IMR-90 (cell line): ENCODE results near the gene CALD1. TPM values are rescaled to one million over a fixed set of nuclear protein-coding genes. Genes with fewer than 3 reads are reported as not detected.
A peak's percentile ranks its signal among the peaks of the same experiment; 100 is the strongest.

Source experiments
- ATAC-seq: fragments of 200-7000 bp; cut with Tn5 transposase; 2 replicates; pipeline ENCODE4 v1.9.1; 2020; ENCODE audit warnings: low read depth, mild to moderate bottlenecking, moderate library complexity
- BruUV-seq: library from RNA; stranded (reverse); fragments of 400-500 nt; replicated peaks from 2 replicates; lab custom pipeline; 2021; lab: Mats Ljungman, UMichigan
- CTCF ChIA-PET: fragments of 300-600 bp; formaldehyde crosslinking; extraction: SDS; loops from one replicate; lab custom pipeline; 2021; ENCODE audit warnings: antibody characterized with exemption; lab: Yijun Ruan, JAX
- POLR2A ChIA-PET: fragments of 300-600 bp; sonication (Branson Sonifier 250); formaldehyde crosslinking; loops from one replicate; lab custom pipeline; 2022; ENCODE audit warnings: antibody characterized with exemption; ENCODE audit not compliant: unreplicated experiment; lab: Charles Lee
- DNase-seq: peaks from one replicate; pipeline ENCODE4 v3.0.0; 2013
- H2AFZ ChIP-seq: replicated peaks from 2 replicates; pipeline ENCODE3; 2013; ENCODE audit warnings: low read length, mild to moderate bottlenecking; ENCODE audit not compliant: poor library complexity
- H2AK5ac ChIP-seq: 2 replicates; pipeline ENCODE4 v1.6.1; 2013; ENCODE audit warnings: low read depth, low read length, inconsistent platforms
- H2AK9ac ChIP-seq: replicated peaks from 2 replicates; pipeline ENCODE3; 2013; ENCODE audit warnings: mild to moderate bottlenecking, low read depth, low read length, moderate library complexity; ENCODE audit not compliant: poor library complexity
- H2BK120ac ChIP-seq: 2 replicates; pipeline ENCODE4 v1.6.1; 2013; ENCODE audit warnings: low read depth, low read length, inconsistent platforms
- H2BK15ac ChIP-seq: 3 replicates; pipeline ENCODE4 v1.6.1; 2013; ENCODE audit warnings: low read depth, low read length, inconsistent platforms
- H2BK20ac ChIP-seq: 2 replicates; pipeline ENCODE4 v1.6.1; 2013; ENCODE audit warnings: low read depth, mild to moderate bottlenecking, inconsistent platforms, low read length, moderate library complexity
- H2BK5ac ChIP-seq: 2 replicates; pipeline ENCODE4 v1.6.1; 2013; ENCODE audit warnings: mild to moderate bottlenecking, low read depth, low read length, inconsistent platforms; ENCODE audit not compliant: poor library complexity, severe bottlenecking
- H3K14ac ChIP-seq: replicated peaks from 2 replicates; pipeline ENCODE4 v1.6.1; 2013; ENCODE audit warnings: low read depth, low read length, inconsistent platforms
- H3K18ac ChIP-seq: 2 replicates; pipeline ENCODE4 v1.6.1; 2013; ENCODE audit warnings: low read depth, low read length, control low read depth
- H3K23ac ChIP-seq: 2 replicates; pipeline ENCODE4 v1.6.1; 2013; ENCODE audit warnings: low read depth, low read length, inconsistent platforms
- H3K27ac ChIP-seq: 2 replicates; pipeline ENCODE4 v1.5.1; 2013; ENCODE audit warnings: mild to moderate bottlenecking, control low read depth, low read length; ENCODE audit not compliant: insufficient read depth
- H3K27me3 ChIP-seq: 2 replicates; pipeline ENCODE4 v1.6.1; 2013; ENCODE audit warnings: low read length; ENCODE audit not compliant: control insufficient read depth, insufficient read depth
- H3K36me3 ChIP-seq: 2 replicates; pipeline ENCODE4 v1.6.1; 2013; ENCODE audit warnings: low read length, mixed read lengths; ENCODE audit not compliant: control insufficient read depth, insufficient read depth
- H3K4ac ChIP-seq: 2 replicates; pipeline ENCODE4 v1.6.1; 2013; ENCODE audit warnings: low read depth, low read length, inconsistent platforms
- H3K4me1 ChIP-seq: 2 replicates; pipeline ENCODE4 v1.6.1; 2013; ENCODE audit warnings: low read length, mixed read lengths; ENCODE audit not compliant: control insufficient read depth, insufficient read depth
- H3K4me2 ChIP-seq: 2 replicates; pipeline ENCODE4 v1.6.1; 2013; ENCODE audit warnings: low read depth, mild to moderate bottlenecking, control low read depth, low read length, moderate library complexity
- H3K4me3 ChIP-seq: 2 replicates; pipeline ENCODE4 v1.5.1; 2013; ENCODE audit warnings: low read depth, mild to moderate bottlenecking, control low read depth, low read length, moderate library complexity; ENCODE audit not compliant: insufficient read depth
- H3K56ac ChIP-seq: 2 replicates; pipeline ENCODE4 v1.6.1; 2013; ENCODE audit warnings: low read length, inconsistent platforms; ENCODE audit not compliant: insufficient read depth; ENCODE audit errors: extremely low read depth
- H3K79me1 ChIP-seq, 2 experiments: 2 replicates each; pipeline ENCODE4 v1.6.1; 2013; ENCODE audit warnings: low read length in 2 of 2, inconsistent platforms in 1 of 2, low read depth in 1 of 2
- H3K9ac ChIP-seq: 2 replicates; pipeline ENCODE4 v1.6.1; 2013; ENCODE audit warnings: low read depth, low read length, control low read depth
- H3K9me1 ChIP-seq: 2 replicates; pipeline ENCODE4 v1.6.1; 2013; ENCODE audit warnings: low read length, inconsistent platforms; ENCODE audit not compliant: insufficient read depth
- H3K9me3 ChIP-seq: 2 replicates; pipeline ENCODE4 v1.6.1; 2013; ENCODE audit warnings: low read length; ENCODE audit not compliant: control insufficient read depth, insufficient read depth
- H4K20me1 ChIP-seq: 2 replicates; pipeline ENCODE4 v1.6.1; 2013; ENCODE audit warnings: low read length, inconsistent platforms; ENCODE audit not compliant: insufficient read depth
- H4K5ac ChIP-seq: 2 replicates; pipeline ENCODE4 v1.6.1; 2013; ENCODE audit warnings: mild to moderate bottlenecking, low read depth, low read length, control low read depth
- H4K8ac ChIP-seq, 2 experiments: 2 replicates each; pipeline ENCODE4 v1.6.1; 2013; ENCODE audit warnings: low read depth in 2 of 2, low read length in 2 of 2, control low read depth in 1 of 2, inconsistent platforms in 1 of 2
- H4K91ac ChIP-seq: 2 replicates; pipeline ENCODE4 v1.6.1; 2013; ENCODE audit warnings: low read depth, low read length, inconsistent platforms; ENCODE audit not compliant: insufficient read depth
- BHLHE40 ChIP-seq: fragments of 150-350 bp; IDR thresholded peaks from 2 replicates; pipeline ENCODE4 v1.6.1; 2016; ENCODE audit warnings: mild to moderate bottlenecking, low read depth, low read length
- CHD1 ChIP-seq: IDR thresholded peaks from 2 replicates; pipeline ENCODE4 v1.6.1; 2012; ENCODE audit warnings: low read depth, low read length, improper control_type of control experiment
- CTCF ChIP-seq: conservative IDR thresholded peaks from 2 replicates; pipeline ENCODE4 v1.5.1; 2012; ENCODE audit warnings: mild to moderate bottlenecking, low read depth, low read length, improper control_type of control experiment
- FOS ChIP-seq: fragments of 150-350 bp; IDR thresholded peaks from 2 replicates; pipeline ENCODE4 v1.6.1; 2016; ENCODE audit warnings: low read depth, low read length
- MAFK ChIP-seq: IDR thresholded peaks from 2 replicates; pipeline ENCODE4 v1.6.1; 2012; ENCODE audit warnings: low read depth, low read length, improper control_type of control experiment
- MAZ ChIP-seq: IDR thresholded peaks from 2 replicates; pipeline ENCODE4 v1.6.1; 2012; ENCODE audit warnings: low read depth, mild to moderate bottlenecking, low read length, improper control_type of control experiment, moderate library complexity, borderline replicate concordance
- NFE2L2 ChIP-seq: fragments of 150-350 bp; IDR thresholded peaks from 2 replicates; pipeline ENCODE4 v1.6.1; 2016; ENCODE audit warnings: low read depth, mild to moderate bottlenecking, low read length
- RCOR1 ChIP-seq: IDR thresholded peaks from 2 replicates; pipeline ENCODE4 v1.6.1; 2012; ENCODE audit warnings: mild to moderate bottlenecking, low read length, improper control_type of control experiment; ENCODE audit not compliant: insufficient replicate concordance
- RFX5 ChIP-seq: IDR thresholded peaks from 2 replicates; pipeline ENCODE4 v1.8.0; 2012; ENCODE audit warnings: low read depth, mild to moderate bottlenecking, low read length, moderate library complexity
- SMC3 ChIP-seq: fragments of 150-350 bp; IDR thresholded peaks from 2 replicates; pipeline ENCODE4 v1.6.1; 2016; ENCODE audit warnings: low read depth, mild to moderate bottlenecking, antibody characterized with exemption, low read length, moderate library complexity
- USF2 ChIP-seq: fragments of 150-350 bp; IDR thresholded peaks from 2 replicates; pipeline ENCODE4 v1.6.1; 2017; ENCODE audit warnings: mild to moderate bottlenecking, antibody characterized with exemption, low read length, low read depth
- WGBS, 2 experiments: methylation state at CpG; one replicate each; pipeline versions ENCODE4 v1.1.5 to v1.1.7; 2013; ENCODE audit warnings: missing lambda C conversion rate in 2 of 2; ENCODE audit not compliant: insufficient read length in 1 of 2; ENCODE audit errors: extremely low coverage in 2 of 2; 5-methylcytosine and 5-hydroxymethylcytosine counted together
- dilution Hi-C: fragments of 300-500 bp; cut with HindIII; formaldehyde crosslinking; loops from one replicate; pipeline ENCODE4 v1.14.3; 2018; ENCODE audit warnings: low sequenced_read_pairs; ENCODE audit not compliant: unreplicated experiment
- in situ Hi-C: fragments of 300-500 bp; cut with MboI; formaldehyde crosslinking; loops from 3 replicates; pipeline ENCODE4 v1.14.3; 2019; ENCODE audit warnings: low sequenced_read_pairs, inconsistent platforms, mixed read lengths
- intact Hi-C: fragments of 100-400 bp; cut with micrococcal nuclease; formaldehyde crosslinking; loops from 2 replicates; pipeline ENCODE4 v1.10.0; 2022
- polyA plus RNA-seq, 3 experiments: library from polyadenylated mRNA; depleted of rRNA; stranded (reverse); fragments of >200 nt; gene quantifications; 2 replicates each; pipeline ENCODE4 v1.2.3, GENCODE V29; 2012; ENCODE audit warnings: low replicate concordance in 1 of 3
- total RNA-seq: library from RNA; depleted of rRNA; stranded (reverse); fragments of >200 nt; gene quantifications from 2 replicates; pipeline ENCODE4 v1.2.3, GENCODE V29; 2012
- TF ChIP-seq, protein P1 (sequence below): fragments of 150-350 bp; IDR thresholded peaks from 2 replicates; pipeline ENCODE4 v1.6.1; 2016; ENCODE audit warnings: low read depth, mild to moderate bottlenecking, low read length, moderate library complexity, borderline replicate concordance

The CALD1 gene
- total and polyA plus RNA-seq, 2 of the 4 experiments (the other 2 are of a cell fraction): 375 to 487 TPM

DNA sequence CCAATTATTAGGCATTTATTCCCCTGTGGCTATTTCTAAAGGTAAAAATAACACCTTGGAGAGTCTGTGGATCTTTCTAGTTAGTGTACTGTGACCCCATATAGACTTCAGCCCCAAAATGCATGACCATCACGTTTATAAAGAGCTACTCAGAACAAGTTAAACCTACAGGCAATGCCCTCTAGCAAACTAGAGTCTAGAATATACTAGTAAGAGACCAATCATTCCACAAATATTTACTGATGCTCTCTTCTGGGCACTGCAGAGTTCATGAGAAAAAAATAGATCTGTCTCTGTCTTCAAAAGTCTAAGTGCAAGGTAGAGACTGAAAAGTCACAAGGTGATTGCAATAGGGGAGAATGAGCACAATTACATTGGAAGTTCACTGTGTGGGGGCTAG is 20.5 kb upstream of the CALD1 start:
- H2BK120ac ChIP-seq: peak overlapping the region; percentile 87
- peak overlapping the region; percentile 35 for H3K23ac ChIP-seq
- in situ Hi-C loops (no loop called here), intact Hi-C loops (loop anchor here (5.0 kb wide), 1 partner anchor 127 kb away; no protein-coding TSS in a partner anchor), dilution Hi-C loops (no loop called here)
- no peak overlapping the region for H3K56ac ChIP-seq
- H4K20me1 ChIP-seq: no peaks in the 10 kb centered on the region
- peak overlapping the region; percentile 86; the same call in 1 of the 2 replicates for H3K14ac ChIP-seq
- peak overlapping the region; percentile 4; the same call in 1 of the 2 replicates for H4K5ac ChIP-seq
- H3K27me3 ChIP-seq: no peaks in the 10 kb centered on the region
- peak overlapping the region; percentile 86; the same call in 1 of the 2 replicates for H2AK5ac ChIP-seq
- no peaks in the 10 kb centered on the region for H3K9me3 ChIP-seq
- DNase-seq (no peak), ATAC-seq (0 out of 2 replicates have a peak, but pooled peaks have one; percentile 31)
- POLR2A ChIA-PET: interaction anchor here (1.1 to 1.4 kb wide), 2 partner anchors 23 to 69 kb away, joined by 4 read pairs; no protein-coding TSS in a partner anchor
- no peak overlapping the region for H3K4me3 ChIP-seq
- H3K4me1 ChIP-seq: peaks cover 8% of the 10 kb centered on the region
- peak overlapping the region; percentile 66; the same call in 1 of the 2 replicates for H3K18ac ChIP-seq
- no peak overlapping the region for H3K9ac ChIP-seq
- peaks cover 2 to 8% of the 10 kb centered on the region in 2 experiments; a peak in 2 of 4 replicates for H3K79me1 ChIP-seq
- H3K36me3 ChIP-seq: no peaks in the 10 kb centered on the region
- WGBS, 2 experiments: no CpG with 5 or more reads among the region's 1 CpG
- peak overlapping the region; percentile 62; the same call in 2 of the 3 replicates for H2BK15ac ChIP-seq
- peak overlapping the region; percentile 51; the same call in 1 of the 2 replicates for H2BK20ac ChIP-seq
- H3K4ac ChIP-seq: peak overlapping the region; percentile 76
- 0 out of 4 replicates have a peak overlapping the region, but pooled peaks of 1 of the 2 experiments have one; percentile 22 for H4K8ac ChIP-seq
- H2BK5ac ChIP-seq: peak overlapping the region; percentile 27
- H3K9me1 ChIP-seq: peaks cover 2% of the 10 kb centered on the region; the same call in 1 of the 2 replicates
- TF ChIP-seq FOS (no peak), CHD1 (no peak), RCOR1 (no peak), RFX5 (no peak), CTCF (no peak), SMC3 (no peak), NFE2L2 (no peak), BHLHE40 (no peak), MAZ (no peak), MAFK (no peak), USF2 (no peak)
- TF ChIP-seq, protein P1, sequence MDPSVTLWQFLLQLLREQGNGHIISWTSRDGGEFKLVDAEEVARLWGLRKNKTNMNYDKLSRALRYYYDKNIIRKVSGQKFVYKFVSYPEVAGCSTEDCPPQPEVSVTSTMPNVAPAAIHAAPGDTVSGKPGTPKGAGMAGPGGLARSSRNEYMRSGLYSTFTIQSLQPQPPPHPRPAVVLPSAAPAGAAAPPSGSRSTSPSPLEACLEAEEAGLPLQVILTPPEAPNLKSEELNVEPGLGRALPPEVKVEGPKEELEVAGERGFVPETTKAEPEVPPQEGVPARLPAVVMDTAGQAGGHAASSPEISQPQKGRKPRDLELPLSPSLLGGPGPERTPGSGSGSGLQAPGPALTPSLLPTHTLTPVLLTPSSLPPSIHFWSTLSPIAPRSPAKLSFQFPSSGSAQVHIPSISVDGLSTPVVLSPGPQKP: no peak
- no peak overlapping the region for H3K27ac ChIP-seq
- H2AK9ac ChIP-seq: peak overlapping the region; percentile 25
- BruUV-seq: no TSS peak
- H4K91ac ChIP-seq: peak overlapping the region; percentile 20
- no peak overlapping the region for H3K4me2 ChIP-seq
- H2AFZ ChIP-seq: peak overlapping the region; percentile 58
- CTCF ChIA-PET: interaction anchor here (0.7 to 1.6 kb wide), 3 partner anchors 34 to 69 kb away, joined by 3 to 11 read pairs (median 3); no protein-coding TSS in a partner anchor
